ENCODE measurements around the gene SERP2.

DNA sequence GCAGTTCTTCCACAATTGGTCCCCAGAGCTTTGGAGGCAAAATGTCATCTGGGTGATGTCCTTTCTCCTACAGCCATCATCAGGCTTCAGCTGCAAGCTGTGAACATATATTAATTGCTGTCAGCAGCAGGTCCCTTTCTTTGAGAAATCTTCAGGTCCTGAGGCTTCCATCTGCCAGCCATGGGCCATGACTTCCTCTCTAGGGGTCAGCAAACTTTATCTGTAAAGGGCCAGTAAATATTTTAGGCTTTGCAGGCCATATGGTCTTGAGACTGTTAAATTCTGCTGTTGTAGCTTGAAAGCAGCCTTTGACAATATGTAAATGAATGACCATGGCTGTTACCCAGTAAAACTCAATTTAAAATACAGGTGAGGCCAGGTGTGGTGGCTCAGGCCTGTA, 27.1 kb downstream of the SERP2 start:
- TF ChIP-seq, protein P1, sequence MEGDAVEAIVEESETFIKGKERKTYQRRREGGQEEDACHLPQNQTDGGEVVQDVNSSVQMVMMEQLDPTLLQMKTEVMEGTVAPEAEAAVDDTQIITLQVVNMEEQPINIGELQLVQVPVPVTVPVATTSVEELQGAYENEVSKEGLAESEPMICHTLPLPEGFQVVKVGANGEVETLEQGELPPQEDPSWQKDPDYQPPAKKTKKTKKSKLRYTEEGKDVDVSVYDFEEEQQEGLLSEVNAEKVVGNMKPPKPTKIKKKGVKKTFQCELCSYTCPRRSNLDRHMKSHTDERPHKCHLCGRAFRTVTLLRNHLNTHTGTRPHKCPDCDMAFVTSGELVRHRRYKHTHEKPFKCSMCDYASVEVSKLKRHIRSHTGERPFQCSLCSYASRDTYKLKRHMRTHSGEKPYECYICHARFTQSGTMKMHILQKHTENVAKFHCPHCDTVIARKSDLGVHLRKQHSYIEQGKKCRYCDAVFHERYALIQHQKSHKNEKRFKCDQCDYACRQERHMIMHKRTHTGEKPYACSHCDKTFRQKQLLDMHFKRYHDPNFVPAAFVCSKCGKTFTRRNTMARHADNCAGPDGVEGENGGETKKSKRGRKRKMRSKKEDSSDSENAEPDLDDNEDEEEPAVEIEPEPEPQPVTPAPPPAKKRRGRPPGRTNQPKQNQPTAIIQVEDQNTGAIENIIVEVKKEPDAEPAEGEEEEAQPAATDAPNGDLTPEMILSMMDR (IDR thresholded peaks at IDR 0.05), result no peak
- no peak for TF ChIP-seq POLR2A (IDR thresholded peaks at IDR 0.05)
